Parathyroid adenoma (tissue), 2 donors: ENCODE results near the gene AUTS2.

Experiments used
- H2AFZ ChIP-seq: fragments of 300-600 bp; sonication (generic); one replicate; pipeline ENCODE4 v1.7.0; 2017; ENCODE audit warnings: antibody characterized with exemption, mild to moderate bottlenecking
- H3K27ac ChIP-seq: fragments of 300-600 bp; sonication (generic); one replicate; pipeline ENCODE4 v1.7.0; 2017
- H3K27me3 ChIP-seq: fragments of 300-600 bp; sonication (generic); one replicate; pipeline ENCODE4 v1.7.0; 2017; ENCODE audit warnings: low read length; ENCODE audit not compliant: control insufficient read depth, insufficient read depth
- H3K36me3 ChIP-seq: fragments of 300-600 bp; sonication (generic); one replicate; pipeline ENCODE4 v1.7.0; 2017; ENCODE audit warnings: low read length; ENCODE audit not compliant: control insufficient read depth, insufficient read depth
- H3K4me1 ChIP-seq: fragments of 300-600 bp; sonication (generic); one replicate; pipeline ENCODE4 v1.7.0; 2017; ENCODE audit warnings: control low read depth
- H3K4me2 ChIP-seq: fragments of 300-600 bp; sonication (generic); one replicate; pipeline ENCODE4 v1.7.0; 2017; ENCODE audit warnings: low read length
- H3K4me3 ChIP-seq: fragments of 300-600 bp; sonication (generic); one replicate; pipeline ENCODE4 v1.7.0; 2017; ENCODE audit warnings: low read depth, low read length
- H3K79me2 ChIP-seq: fragments of 300-600 bp; sonication (generic); one replicate; pipeline ENCODE4 v1.7.0; 2017; ENCODE audit warnings: control low read depth
- H3K9ac ChIP-seq: fragments of 300-600 bp; sonication (generic); one replicate; pipeline ENCODE4 v1.7.0; 2017; ENCODE audit warnings: mild to moderate bottlenecking
- H3K9me3 ChIP-seq: fragments of 300-600 bp; sonication (generic); one replicate; pipeline ENCODE4 v1.7.0; 2017; ENCODE audit warnings: low read length; ENCODE audit not compliant: control insufficient read depth
- TF ChIP-seq, protein P1 (sequence below): fragments of 300-600 bp; sonication (generic); IDR thresholded peaks from one replicate; pipeline ENCODE4 v1.7.0; 2017; ENCODE audit warnings: antibody characterized with exemption, mild to moderate bottlenecking
- donor health status: primary hyperparathyroidism.

AUTS2 gene

DNA sequence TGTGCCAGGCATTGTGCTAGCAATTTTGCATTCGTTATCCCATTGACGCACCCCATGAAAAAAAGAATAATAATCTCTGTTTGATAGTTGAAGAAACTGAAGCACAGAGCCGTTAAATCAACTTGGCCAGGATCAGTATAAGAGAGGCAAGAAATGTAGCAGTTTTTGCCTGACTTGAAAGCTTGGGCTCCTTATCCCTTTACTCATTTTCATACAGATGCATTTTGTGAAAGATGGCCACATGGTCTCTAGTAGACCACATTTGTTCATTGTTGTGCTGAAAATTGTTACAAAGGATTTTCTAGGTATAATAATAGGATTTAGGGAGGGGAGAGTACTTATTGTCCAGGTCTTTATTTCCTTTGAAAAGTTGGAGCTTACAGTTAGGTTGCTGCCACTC lies 14.7 kb downstream of the AUTS2 start:
- Histone ChIP-seq H3K36me3 (no peaks in the 10 kb centered on the region), H3K4me1 (no peaks in the 10 kb centered on the region), H3K4me2 (no peak overlapping the region), H3K9me3 (no peaks in the 10 kb centered on the region), H3K4me3 (no peak overlapping the region), H3K9ac (no peak overlapping the region), H2AFZ (no peak overlapping the region), H3K79me2 (peaks cover 2% of the 10 kb centered on the region), H3K27ac (no peak overlapping the region), H3K27me3 (no peaks in the 10 kb centered on the region)
- TF ChIP-seq, protein P1, sequence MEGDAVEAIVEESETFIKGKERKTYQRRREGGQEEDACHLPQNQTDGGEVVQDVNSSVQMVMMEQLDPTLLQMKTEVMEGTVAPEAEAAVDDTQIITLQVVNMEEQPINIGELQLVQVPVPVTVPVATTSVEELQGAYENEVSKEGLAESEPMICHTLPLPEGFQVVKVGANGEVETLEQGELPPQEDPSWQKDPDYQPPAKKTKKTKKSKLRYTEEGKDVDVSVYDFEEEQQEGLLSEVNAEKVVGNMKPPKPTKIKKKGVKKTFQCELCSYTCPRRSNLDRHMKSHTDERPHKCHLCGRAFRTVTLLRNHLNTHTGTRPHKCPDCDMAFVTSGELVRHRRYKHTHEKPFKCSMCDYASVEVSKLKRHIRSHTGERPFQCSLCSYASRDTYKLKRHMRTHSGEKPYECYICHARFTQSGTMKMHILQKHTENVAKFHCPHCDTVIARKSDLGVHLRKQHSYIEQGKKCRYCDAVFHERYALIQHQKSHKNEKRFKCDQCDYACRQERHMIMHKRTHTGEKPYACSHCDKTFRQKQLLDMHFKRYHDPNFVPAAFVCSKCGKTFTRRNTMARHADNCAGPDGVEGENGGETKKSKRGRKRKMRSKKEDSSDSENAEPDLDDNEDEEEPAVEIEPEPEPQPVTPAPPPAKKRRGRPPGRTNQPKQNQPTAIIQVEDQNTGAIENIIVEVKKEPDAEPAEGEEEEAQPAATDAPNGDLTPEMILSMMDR: no peak

DNA sequence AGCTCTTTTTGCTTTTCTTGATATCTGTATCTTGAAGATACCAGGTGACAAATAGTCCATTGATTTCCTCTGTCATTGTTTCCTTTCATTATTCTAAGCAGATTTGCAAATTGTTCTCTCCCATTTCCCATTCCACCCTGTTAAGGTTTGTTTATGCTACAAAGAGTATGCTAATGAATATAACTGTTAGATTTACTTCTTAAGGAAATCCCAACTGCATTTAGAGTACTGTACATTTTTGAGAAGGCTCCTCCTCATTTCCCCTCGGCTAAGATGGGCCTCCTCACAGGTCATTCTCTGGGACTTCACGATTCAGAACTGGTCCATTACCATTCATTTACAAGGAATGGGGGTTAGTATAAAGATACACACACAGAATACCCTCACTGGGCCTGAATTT lies 15.6 kb downstream of the AUTS2 start:
- H3K27ac ChIP-seq: no peak overlapping the region
- H3K4me2 ChIP-seq: no peak overlapping the region
- no peak overlapping the region for H3K9ac ChIP-seq
- H3K9me3 ChIP-seq: no peaks in the 10 kb centered on the region
- no peak overlapping the region for H3K4me3 ChIP-seq
- no peaks in the 10 kb centered on the region for H3K36me3 ChIP-seq
- H3K4me1 ChIP-seq: no peaks in the 10 kb centered on the region
- TF ChIP-seq, protein P1: no peak
- no peaks in the 10 kb centered on the region for H3K27me3 ChIP-seq
- no peak overlapping the region for H2AFZ ChIP-seq
- peaks cover 2% of the 10 kb centered on the region for H3K79me2 ChIP-seq

DNA sequence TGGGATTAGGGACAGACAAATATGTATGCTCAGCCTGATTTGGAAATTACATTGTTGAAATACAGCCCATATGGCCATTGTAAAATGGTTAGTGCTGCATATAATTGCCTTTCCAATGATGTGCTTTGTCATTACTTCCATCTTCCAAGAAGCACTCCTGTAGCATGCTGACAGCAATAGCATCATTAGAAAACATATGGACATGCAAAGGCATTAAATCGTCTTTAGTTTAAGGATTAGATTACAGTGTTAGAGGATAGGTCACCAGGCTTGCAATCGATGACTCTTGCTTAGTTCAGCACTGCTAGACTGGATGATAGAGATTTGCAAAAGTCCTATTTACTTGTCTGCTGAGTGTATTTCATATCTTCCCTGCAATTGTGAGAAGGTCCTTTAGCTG lies 17.4 kb downstream of the AUTS2 start:
- Histone ChIP-seq H3K4me2 (no peak overlapping the region), H3K79me2 (peaks cover 2% of the 10 kb centered on the region), H3K36me3 (no peaks in the 10 kb centered on the region), H3K4me3 (no peak overlapping the region), H3K9ac (no peak overlapping the region), H3K4me1 (peaks cover 4% of the 10 kb centered on the region), H2AFZ (no peak overlapping the region), H3K9me3 (no peaks in the 10 kb centered on the region), H3K27ac (no peak overlapping the region), H3K27me3 (no peaks in the 10 kb centered on the region)
- TF ChIP-seq, protein P1: no peak

- TF ChIP-seq, protein P1: no peak
These were observed 19.1 kb downstream of the AUTS2 start for GRCh38 chr7:69617364-69617763.

GRCh38 chr7:69619054-69619453 lies 20.8 kb downstream of the AUTS2 start:
- H3K9ac ChIP-seq: no peak overlapping the region
- TF ChIP-seq, protein P1: no peak
- H2AFZ ChIP-seq: no peak overlapping the region
- H3K27me3 ChIP-seq: no peaks in the 10 kb centered on the region
- H3K9me3 ChIP-seq: no peaks in the 10 kb centered on the region
- H3K79me2 ChIP-seq: no peaks in the 10 kb centered on the region
- peaks cover 4% of the 10 kb centered on the region for H3K4me1 ChIP-seq
- no peak overlapping the region for H3K27ac ChIP-seq
- no peak overlapping the region for H3K4me2 ChIP-seq
- no peaks in the 10 kb centered on the region for H3K36me3 ChIP-seq
- H3K4me3 ChIP-seq: no peak overlapping the region

More at GRCh38 chr7:69617364-69617763, 19.1 kb downstream of the AUTS2 start:
- no peaks in the 10 kb centered on the region for H3K36me3 ChIP-seq
- no peak overlapping the region for H3K4me2 ChIP-seq
- H3K9me3 ChIP-seq: no peaks in the 10 kb centered on the region
- no peak overlapping the region for H3K27ac ChIP-seq
- no peak overlapping the region for H3K9ac ChIP-seq
- peaks cover 1% of the 10 kb centered on the region for H3K79me2 ChIP-seq
- H3K27me3 ChIP-seq: no peaks in the 10 kb centered on the region
- no peak overlapping the region for H3K4me3 ChIP-seq
- H2AFZ ChIP-seq: no peak overlapping the region
- peaks cover 4% of the 10 kb centered on the region for H3K4me1 ChIP-seq
